Astrocyte (in vitro differentiated cells and primary cell): ENCODE measurements around the gene MOB3B.

Experiments used
- CTCF ChIP-seq: IDR thresholded peaks from 2 replicates; pipeline ENCODE4 v1.5.1; 2011; ENCODE audit warnings: low read depth, mild to moderate bottlenecking, inconsistent platforms, low read length, moderate library complexity; ENCODE audit not compliant: insufficient read depth
- EZH2 ChIP-seq: IDR thresholded peaks from 2 replicates; pipeline ENCODE4 v1.6.1; 2012; ENCODE audit warnings: mild to moderate bottlenecking, low read length, inconsistent platforms; ENCODE audit not compliant: insufficient read depth

GRCh38 chr9:27393054-27393846 is 136.4 kb downstream of the MOB3B start:
- TF ChIP-seq CTCF (no peak), EZH2 (no peak)
